ENCODE data around the gene STIM1. TPM values are rescaled to one million over a fixed set of nuclear protein-coding genes. Genes with fewer than 3 reads are reported as not detected.
A peak's percentile ranks its signal among the peaks of the same experiment; 100 is the strongest.

The STIM1 gene
- total and polyA plus RNA-seq, 10 of the 15 experiments (the other 5 are each of a cell fraction or from before 2014, with no cell fraction given), result 8.6 to 57.7 (median 29.3) TPM

DNA sequence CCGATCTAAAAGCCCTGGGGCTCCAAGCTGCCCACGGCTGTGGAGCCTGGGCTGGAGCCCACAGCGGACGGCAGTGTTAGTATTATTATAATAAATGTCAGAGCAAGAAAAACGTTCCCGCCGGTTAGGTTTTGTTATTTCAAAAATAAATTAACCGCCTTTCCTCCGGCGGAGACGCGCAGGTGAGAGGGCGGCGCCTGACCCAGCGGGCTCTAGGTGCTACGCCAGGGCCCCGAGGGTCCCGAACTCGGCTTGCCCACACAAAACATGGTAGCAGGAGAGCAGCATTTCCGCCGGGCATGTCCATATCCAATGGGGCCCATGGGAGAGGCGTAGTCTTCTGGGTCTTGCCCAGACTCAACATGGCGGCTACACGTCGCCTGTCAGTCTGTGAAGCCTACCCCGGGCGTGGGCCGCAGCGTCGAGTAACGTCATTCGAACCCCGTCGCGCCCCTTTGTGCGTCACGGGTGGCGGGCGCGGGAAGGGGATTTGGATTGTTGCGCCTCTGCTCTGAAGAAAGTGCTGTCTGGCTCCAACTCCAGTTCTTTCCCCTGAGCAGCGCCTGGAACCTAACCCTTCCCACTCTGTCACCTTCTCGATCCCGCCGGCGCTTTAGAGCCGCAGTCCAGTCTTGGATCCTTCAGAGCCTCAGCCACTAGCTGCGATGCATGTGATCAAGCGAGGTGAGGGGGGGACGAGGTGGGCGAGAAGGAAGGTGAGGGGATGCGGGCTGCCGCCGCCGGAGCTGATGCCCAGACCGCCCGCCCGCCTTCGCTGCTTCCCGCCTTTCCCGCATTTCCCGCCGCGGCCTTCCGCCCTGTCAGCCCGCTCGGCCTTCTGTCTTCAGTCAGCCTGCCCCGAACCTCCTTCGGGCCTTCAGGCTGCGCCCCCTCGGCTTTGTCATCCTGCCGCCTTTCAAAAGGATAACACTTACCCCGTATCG, 239.2 kb downstream of the STIM1 start, which contains the start of gene RRM1 (continued):
- TF ChIP-seq, protein P1, sequence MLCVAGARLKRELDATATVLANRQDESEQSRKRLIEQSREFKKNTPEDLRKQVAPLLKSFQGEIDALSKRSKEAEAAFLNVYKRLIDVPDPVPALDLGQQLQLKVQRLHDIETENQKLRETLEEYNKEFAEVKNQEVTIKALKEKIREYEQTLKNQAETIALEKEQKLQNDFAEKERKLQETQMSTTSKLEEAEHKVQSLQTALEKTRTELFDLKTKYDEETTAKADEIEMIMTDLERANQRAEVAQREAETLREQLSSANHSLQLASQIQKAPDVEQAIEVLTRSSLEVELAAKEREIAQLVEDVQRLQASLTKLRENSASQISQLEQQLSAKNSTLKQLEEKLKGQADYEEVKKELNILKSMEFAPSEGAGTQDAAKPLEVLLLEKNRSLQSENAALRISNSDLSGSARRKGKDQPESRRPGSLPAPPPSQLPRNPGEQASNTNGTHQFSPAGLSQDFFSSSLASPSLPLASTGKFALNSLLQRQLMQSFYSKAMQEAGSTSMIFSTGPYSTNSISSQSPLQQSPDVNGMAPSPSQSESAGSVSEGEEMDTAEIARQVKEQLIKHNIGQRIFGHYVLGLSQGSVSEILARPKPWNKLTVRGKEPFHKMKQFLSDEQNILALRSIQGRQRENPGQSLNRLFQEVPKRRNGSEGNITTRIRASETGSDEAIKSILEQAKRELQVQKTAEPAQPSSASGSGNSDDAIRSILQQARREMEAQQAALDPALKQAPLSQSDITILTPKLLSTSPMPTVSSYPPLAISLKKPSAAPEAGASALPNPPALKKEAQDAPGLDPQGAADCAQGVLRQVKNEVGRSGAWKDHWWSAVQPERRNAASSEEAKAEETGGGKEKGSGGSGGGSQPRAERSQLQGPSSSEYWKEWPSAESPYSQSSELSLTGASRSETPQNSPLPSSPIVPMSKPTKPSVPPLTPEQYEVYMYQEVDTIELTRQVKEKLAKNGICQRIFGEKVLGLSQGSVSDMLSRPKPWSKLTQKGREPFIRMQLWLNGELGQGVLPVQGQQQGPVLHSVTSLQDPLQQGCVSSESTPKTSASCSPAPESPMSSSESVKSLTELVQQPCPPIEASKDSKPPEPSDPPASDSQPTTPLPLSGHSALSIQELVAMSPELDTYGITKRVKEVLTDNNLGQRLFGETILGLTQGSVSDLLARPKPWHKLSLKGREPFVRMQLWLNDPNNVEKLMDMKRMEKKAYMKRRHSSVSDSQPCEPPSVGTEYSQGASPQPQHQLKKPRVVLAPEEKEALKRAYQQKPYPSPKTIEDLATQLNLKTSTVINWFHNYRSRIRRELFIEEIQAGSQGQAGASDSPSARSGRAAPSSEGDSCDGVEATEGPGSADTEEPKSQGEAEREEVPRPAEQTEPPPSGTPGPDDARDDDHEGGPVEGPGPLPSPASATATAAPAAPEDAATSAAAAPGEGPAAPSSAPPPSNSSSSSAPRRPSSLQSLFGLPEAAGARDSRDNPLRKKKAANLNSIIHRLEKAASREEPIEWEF (IDR thresholded peaks at IDR 0.05; ENCODE audit: insufficient replicate concordance, low read depth, low read length), result no peak
- TF ChIP-seq MTA2 (IDR thresholded peaks at IDR 0.05; ENCODE audit: low read depth) (peak; percentile 42; the same call in 1 of the 2 replicates), SMC3 (IDR thresholded peaks at IDR 0.05; ENCODE audit: borderline replicate concordance, low read length) (0 out of 2 replicates have a peak, but pooled peaks have one; percentile 7), HDAC6 (IDR thresholded peaks at IDR 0.05; ENCODE audit: unreplicated experiment) (no peak), MEF2A (IDR thresholded peaks at IDR 0.05; ENCODE audit: insufficient read depth, low read depth, low read length) (0 out of 2 replicates have a peak, but pooled peaks have one; percentile 12), EZH2 (IDR thresholded peaks at IDR 0.05; ENCODE audit: borderline replicate concordance, control insufficient read depth, low read depth, low read length) (no peak), RAD21 (IDR thresholded peaks at IDR 0.05; ENCODE audit: insufficient read depth, low read depth, low read length) (no peak), CBX5 (IDR thresholded peaks at IDR 0.05; ENCODE audit: low read depth) (no peak), CHD1 (IDR thresholded peaks at IDR 0.05; ENCODE audit: low read depth, low read length) (0 out of 2 replicates have a peak, but pooled peaks have one; percentile 43)
- TF ChIP-seq, protein P2, sequence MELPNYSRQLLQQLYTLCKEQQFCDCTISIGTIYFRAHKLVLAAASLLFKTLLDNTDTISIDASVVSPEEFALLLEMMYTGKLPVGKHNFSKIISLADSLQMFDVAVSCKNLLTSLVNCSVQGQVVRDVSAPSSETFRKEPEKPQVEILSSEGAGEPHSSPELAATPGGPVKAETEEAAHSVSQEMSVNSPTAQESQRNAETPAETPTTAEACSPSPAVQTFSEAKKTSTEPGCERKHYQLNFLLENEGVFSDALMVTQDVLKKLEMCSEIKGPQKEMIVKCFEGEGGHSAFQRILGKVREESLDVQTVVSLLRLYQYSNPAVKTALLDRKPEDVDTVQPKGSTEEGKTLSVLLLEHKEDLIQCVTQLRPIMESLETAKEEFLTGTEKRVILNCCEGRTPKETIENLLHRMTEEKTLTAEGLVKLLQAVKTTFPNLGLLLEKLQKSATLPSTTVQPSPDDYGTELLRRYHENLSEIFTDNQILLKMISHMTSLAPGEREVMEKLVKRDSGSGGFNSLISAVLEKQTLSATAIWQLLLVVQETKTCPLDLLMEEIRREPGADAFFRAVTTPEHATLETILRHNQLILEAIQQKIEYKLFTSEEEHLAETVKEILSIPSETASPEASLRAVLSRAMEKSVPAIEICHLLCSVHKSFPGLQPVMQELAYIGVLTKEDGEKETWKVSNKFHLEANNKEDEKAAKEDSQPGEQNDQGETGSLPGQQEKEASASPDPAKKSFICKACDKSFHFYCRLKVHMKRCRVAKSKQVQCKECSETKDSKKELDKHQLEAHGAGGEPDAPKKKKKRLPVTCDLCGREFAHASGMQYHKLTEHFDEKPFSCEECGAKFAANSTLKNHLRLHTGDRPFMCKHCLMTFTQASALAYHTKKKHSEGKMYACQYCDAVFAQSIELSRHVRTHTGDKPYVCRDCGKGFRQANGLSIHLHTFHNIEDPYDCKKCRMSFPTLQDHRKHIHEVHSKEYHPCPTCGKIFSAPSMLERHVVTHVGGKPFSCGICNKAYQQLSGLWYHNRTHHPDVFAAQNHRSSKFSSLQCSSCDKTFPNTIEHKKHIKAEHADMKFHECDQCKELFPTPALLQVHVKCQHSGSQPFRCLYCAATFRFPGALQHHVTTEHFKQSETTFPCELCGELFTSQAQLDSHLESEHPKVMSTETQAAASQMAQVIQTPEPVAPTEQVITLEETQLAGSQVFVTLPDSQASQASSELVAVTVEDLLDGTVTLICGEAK (IDR thresholded peaks at IDR 0.05; ENCODE audit: borderline replicate concordance), result no peak; the same call in 1 of the 2 replicates
- TF ChIP-seq, protein P3, sequence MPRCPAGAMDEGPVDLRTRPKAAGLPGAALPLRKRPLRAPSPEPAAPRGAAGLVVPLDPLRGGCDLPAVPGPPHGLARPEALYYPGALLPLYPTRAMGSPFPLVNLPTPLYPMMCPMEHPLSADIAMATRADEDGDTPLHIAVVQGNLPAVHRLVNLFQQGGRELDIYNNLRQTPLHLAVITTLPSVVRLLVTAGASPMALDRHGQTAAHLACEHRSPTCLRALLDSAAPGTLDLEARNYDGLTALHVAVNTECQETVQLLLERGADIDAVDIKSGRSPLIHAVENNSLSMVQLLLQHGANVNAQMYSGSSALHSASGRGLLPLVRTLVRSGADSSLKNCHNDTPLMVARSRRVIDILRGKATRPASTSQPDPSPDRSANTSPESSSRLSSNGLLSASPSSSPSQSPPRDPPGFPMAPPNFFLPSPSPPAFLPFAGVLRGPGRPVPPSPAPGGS (IDR thresholded peaks at IDR 0.05; ENCODE audit: borderline replicate concordance, insufficient read depth, low read depth, low read length, poor library complexity, severe bottlenecking), result peak; percentile 34
- TF ChIP-seq, protein P4, sequence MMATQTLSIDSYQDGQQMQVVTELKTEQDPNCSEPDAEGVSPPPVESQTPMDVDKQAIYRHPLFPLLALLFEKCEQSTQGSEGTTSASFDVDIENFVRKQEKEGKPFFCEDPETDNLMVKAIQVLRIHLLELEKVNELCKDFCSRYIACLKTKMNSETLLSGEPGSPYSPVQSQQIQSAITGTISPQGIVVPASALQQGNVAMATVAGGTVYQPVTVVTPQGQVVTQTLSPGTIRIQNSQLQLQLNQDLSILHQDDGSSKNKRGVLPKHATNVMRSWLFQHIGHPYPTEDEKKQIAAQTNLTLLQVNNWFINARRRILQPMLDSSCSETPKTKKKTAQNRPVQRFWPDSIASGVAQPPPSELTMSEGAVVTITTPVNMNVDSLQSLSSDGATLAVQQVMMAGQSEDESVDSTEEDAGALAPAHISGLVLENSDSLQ (IDR thresholded peaks at IDR 0.05), result peak; percentile 96
- TF ChIP-seq, protein P5, sequence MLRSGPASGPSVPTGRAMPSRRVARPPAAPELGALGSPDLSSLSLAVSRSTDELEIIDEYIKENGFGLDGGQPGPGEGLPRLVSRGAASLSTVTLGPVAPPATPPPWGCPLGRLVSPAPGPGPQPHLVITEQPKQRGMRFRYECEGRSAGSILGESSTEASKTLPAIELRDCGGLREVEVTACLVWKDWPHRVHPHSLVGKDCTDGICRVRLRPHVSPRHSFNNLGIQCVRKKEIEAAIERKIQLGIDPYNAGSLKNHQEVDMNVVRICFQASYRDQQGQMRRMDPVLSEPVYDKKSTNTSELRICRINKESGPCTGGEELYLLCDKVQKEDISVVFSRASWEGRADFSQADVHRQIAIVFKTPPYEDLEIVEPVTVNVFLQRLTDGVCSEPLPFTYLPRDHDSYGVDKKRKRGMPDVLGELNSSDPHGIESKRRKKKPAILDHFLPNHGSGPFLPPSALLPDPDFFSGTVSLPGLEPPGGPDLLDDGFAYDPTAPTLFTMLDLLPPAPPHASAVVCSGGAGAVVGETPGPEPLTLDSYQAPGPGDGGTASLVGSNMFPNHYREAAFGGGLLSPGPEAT (IDR thresholded peaks at IDR 0.05; ENCODE audit: low read depth), result peak; percentile 81

Measured in GM12878 (cell line).